GM12891 (cell line): ENCODE measurements around the gene SRPK1.

Source experiments
- DNase-seq: peaks from one replicate; pipeline ENCODE4 v3.0.0; 2011; ENCODE audit warnings: low spot score; ENCODE audit not compliant: insufficient read length
- FAIRE-seq: peaks from 2 replicates; lab custom pipeline; 2011; peaks lifted over from hg19 to GRCh38; lab: Jason Lieb, UNC
- PAX5 ChIP-seq: IDR thresholded peaks from 2 replicates; pipeline ENCODE4 v1.6.1; 2011; ENCODE audit warnings: low read length, moderate library complexity, mild to moderate bottlenecking; ENCODE audit not compliant: insufficient read depth, severe bottlenecking
- POLR2A ChIP-seq: IDR thresholded peaks from 2 replicates; pipeline ENCODE4 v1.6.1; 2011; ENCODE audit warnings: low read depth, low read length, control low read depth
- POLR2AphosphoS5 ChIP-seq: IDR thresholded peaks from 2 replicates; pipeline ENCODE4 v1.6.1; 2011; ENCODE audit warnings: low read depth, low read length, control low read depth
- POU2F2 ChIP-seq: IDR thresholded peaks from 2 replicates; pipeline ENCODE4 v1.6.1; 2011; ENCODE audit warnings: low read depth, mild to moderate bottlenecking, control low read depth, low read length, moderate library complexity
- SPI1 ChIP-seq: IDR thresholded peaks from 2 replicates; pipeline ENCODE4 v1.6.1; 2011; ENCODE audit warnings: low read depth, low read length, control low read depth
- TAF1 ChIP-seq: IDR thresholded peaks from 2 replicates; pipeline ENCODE4 v1.6.1; 2011; ENCODE audit warnings: low read depth, low read length, control low read depth

Gene SRPK1

DNA sequence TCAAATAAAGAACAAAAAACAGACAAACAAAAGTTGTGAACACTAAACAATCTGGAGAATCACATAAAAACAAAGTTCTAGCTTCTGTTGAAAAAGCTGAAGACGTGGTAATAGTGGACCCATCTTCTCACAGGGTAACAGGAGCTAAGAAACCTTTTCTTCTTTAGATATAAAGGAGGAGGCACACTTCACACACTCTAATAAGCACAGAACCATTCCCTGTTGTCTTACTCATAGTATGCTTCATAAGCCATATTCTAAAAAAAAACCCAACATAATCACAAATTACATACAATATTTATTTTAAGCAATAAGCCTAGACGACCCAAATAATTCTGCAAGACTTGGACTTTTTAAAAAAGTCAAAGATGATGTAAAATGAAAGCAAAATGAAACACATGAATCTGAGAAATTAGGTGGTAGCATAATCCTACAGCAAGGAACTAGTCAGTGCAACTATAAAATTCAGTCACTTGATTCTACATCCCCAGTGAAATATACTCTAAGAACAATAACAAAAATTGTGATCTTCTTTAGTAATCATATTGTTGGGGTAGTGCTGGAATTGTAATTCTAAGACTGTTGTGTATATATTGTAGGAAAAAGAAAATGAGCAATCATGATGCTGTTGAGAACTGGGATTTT, 15.6 kb downstream of the SRPK1 start:
- FAIRE-seq, result no peak
- DNase-seq, result no peak
- no peak for TF ChIP-seq SPI1
- TF ChIP-seq POU2F2, result no peak
- no peak for TF ChIP-seq PAX5

DNA sequence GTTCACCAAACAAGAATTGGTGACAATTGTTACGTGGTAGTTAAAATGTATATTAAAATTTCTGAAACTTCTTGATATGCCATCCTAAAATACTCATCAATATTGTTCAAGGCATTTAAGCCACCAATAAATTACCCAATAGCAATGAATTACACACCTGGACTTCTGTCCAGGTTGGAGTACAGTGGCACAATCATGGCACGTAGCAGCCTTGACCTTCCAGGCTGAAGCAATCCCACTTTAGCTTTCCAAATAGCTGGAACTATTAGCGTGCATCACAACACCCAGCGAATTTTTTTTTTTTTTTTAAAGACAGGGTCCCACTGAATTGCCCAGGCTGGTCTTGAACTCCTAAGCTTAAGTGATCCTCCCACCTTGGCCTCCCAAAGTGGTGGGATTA, 17.2 kb downstream of the SRPK1 start:
- no peak for TF ChIP-seq POU2F2
- TF ChIP-seq POLR2A, result no peak
- no peak for TF ChIP-seq SPI1
- TF ChIP-seq TAF1, result no peak
- no peak for TF ChIP-seq POLR2AphosphoS5
- TF ChIP-seq PAX5, result no peak
- no peak for DNase-seq
- no peak for FAIRE-seq

DNA sequence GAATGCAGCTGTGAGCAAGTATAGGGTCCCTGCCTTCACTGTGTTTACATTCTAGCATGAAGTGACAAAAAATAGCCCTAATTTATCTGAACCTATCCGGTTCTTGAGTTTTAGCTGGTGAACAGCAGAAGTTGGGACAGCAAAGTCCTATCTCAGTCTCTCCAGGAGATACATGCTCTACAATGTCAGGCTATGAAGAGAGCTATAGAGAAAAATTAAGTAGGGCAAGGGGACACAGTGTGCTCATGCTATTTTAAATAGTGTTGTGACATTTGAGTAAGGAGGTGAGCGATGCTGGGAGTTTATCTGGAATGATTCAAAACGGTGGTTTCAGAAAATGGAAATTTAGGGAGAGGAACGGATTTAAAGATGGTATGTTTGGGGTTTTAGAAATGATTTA, 20.4 kb downstream of the SRPK1 start:
- TF ChIP-seq SPI1, result no peak
- TF ChIP-seq TAF1, result no peak
- TF ChIP-seq POLR2A, result no peak
- no peak for TF ChIP-seq POU2F2
- no peak for TF ChIP-seq POLR2AphosphoS5
- no peak for TF ChIP-seq PAX5
- no peak for FAIRE-seq
- DNase-seq, result no peak

DNA sequence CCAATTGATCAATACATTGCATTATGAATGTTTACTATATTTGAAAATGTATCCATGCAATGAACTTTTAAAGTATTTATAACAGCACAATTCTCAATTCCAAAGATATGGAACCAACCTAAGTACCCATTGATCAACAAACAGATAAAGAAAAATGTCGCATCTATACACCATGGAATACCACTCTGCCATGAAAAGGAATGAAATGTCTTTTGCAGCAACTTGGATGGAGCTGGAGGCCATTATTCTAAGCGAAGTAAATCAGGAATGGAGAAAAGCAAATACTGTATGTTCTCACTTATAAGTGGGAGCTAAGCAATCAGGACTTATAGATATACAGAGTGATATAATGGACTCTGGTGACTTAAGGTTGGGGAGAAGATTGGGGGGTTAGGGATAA, 22.9 kb downstream of the SRPK1 start:
- no peak for DNase-seq
- TF ChIP-seq POLR2AphosphoS5 (no peak), SPI1 (no peak), TAF1 (no peak), POLR2A (no peak), PAX5 (no peak), POU2F2 (no peak)
- FAIRE-seq, result no peak

DNA sequence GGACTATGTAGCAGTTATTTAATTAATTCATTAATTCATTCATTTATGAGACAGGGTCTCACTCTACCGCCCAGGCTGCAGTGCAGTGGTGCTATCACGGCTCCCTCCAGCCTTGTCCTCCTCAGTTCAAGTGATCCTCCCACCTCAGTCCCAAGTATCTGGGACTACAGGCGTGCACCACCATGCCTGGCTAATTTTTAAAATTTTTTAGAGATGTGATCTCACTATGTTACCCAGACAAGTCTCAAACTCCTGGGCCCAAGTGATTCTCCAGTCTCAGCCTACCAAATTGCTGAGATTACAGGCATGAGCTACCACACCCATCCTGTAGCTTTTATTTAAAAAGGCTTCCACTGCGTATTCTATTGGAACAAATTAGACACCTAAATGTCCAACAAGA, 23.4 kb downstream of the SRPK1 start:
- no peak for TF ChIP-seq SPI1
- TF ChIP-seq TAF1, result no peak
- TF ChIP-seq POLR2AphosphoS5, result no peak
- no peak for TF ChIP-seq PAX5
- no peak for TF ChIP-seq POU2F2
- TF ChIP-seq POLR2A, result no peak
- no peak for FAIRE-seq

DNA sequence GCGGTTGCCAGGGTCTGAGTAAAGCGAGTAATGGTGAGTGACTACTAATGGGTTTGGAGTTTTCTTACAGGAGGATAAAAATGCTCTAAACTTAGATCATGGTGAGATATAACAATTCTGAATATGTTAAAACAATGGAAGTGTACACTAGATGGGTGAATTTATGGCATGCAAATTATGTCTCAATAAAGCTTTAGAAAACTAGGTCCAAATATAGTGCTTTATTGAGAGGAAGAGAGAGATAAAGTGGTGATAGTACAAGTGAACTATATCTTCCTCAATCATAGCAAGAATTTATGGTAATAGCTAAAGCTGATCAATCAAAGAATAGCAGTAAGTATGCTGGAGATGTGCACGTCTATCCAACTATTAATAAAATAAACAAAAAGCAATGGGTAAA, 23.9 kb downstream of the SRPK1 start:
- TF ChIP-seq TAF1 (no peak), SPI1 (no peak), POLR2A (no peak), POLR2AphosphoS5 (no peak), PAX5 (no peak), POU2F2 (no peak)
- DNase-seq, result no peak
- no peak for FAIRE-seq

More for the DNA sequence above, 23.4 kb downstream of the SRPK1 start:
- no peak for DNase-seq

DNA sequence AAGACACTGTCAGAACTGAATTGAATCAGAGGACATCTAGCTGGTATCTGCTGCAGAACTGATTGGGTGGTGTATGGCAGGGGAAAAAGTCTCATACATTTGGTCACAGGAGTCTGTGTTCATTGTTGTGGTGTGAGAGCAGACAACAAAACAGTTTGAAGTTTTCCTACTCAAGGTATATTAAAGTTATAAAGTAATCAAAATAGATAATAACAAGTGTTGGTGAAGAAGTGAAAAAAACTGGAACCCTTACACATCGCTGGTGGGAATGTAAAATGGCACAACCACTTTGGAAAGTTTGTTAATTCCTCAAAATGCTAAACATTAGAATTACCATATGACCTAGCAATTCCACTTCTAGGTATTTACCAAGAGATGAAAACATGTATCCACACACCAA, 24.7 kb downstream of the SRPK1 start:
- TF ChIP-seq POU2F2 (no peak), POLR2A (no peak), SPI1 (no peak), PAX5 (no peak), POLR2AphosphoS5 (no peak), TAF1 (no peak)
- DNase-seq (no peak), FAIRE-seq (peak; percentile 13)

DNA sequence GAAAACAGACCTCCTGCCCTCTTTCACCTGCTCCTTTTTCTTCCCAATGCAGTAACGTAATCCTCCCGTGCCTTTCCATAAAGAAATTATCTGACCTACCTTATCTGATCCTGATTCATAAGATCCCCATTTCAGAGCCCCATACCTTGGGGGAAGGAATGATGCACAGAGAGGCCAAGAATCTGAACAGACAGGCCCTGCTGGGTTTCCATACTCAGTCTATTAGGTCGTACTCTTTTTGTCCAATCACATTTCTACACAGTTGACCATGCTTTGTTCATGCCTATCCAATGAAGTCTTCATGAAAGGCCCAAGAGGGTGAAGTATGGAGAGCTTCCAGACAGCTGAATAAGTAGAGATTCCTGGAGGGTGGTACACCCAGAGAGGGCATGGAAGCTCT, 25.3 kb downstream of the SRPK1 start:
- DNase-seq (no peak), FAIRE-seq (no peak)
- no peak for TF ChIP-seq POLR2AphosphoS5
- no peak for TF ChIP-seq SPI1
- TF ChIP-seq POU2F2, result no peak
- TF ChIP-seq POLR2A, result no peak
- TF ChIP-seq PAX5, result no peak
- TF ChIP-seq TAF1, result no peak

DNA sequence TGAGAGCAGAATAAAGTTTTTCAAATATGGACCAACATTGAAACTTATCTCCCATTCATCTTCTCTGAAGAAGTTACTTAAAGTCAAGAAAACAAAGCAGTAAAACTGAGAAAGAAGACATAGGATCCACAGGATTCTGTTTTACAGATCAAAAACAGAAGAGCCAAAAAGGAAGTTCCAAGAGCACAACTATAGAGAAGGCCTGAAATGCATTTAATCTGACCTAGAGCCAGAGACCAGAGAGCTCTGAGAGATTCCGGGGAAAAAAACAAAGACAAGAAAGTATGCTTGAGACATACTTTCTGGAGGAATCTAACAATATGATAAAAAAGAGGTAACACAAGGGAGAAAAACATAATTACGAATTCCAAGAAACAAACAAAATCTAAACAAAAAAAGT, 26.1 kb downstream of the SRPK1 start:
- DNase-seq (no peak), FAIRE-seq (no peak)
- TF ChIP-seq PAX5, result no peak
- no peak for TF ChIP-seq POU2F2
- TF ChIP-seq TAF1, result no peak
- no peak for TF ChIP-seq SPI1

DNA sequence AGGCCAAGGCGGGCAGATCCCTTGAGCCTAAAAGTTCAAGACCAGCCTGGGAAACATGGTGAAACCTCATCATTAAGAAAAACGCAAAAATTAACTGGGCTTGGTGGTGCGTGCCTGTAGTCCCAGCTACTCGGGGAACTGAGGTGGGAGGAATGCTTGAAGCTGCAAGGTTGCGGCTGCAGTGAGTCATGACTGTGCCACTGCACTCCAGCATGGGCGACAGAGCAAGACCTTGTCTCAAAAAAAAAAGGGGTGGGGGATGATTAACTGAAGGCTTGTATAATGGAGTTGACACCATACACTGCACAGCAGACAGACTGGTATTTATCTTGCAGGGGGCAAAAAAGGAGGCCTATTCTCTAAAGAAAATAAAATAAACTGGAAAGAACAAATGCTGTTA, 27.7 kb downstream of the SRPK1 start:
- no peak for DNase-seq
- TF ChIP-seq POLR2A (no peak), TAF1 (no peak), PAX5 (no peak), POU2F2 (no peak), POLR2AphosphoS5 (no peak), SPI1 (no peak)
- no peak for FAIRE-seq

DNA sequence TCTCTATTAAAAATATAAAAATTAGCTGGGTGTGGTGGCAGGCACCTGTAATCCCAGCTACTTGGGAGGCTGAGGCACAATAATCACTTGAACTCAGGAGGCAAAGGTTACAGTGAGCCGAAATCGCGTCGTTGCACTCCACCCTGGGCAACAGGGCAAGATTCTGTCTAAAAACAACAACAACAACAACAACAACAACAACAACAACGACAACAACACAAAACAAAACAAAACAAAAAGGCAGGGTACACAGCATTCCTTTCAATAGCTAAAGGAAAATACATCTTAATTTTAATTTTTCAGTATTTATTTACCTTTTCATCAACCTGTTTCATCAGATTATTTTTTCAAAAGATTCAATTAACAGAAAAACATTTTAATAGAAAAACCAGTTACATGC, 28.4 kb downstream of the SRPK1 start:
- DNase-seq (no peak), FAIRE-seq (no peak)
- no peak for TF ChIP-seq POLR2AphosphoS5
- TF ChIP-seq POLR2A, result no peak
- TF ChIP-seq SPI1, result no peak
- no peak for TF ChIP-seq POU2F2
- TF ChIP-seq TAF1, result no peak
- TF ChIP-seq PAX5, result no peak

DNA sequence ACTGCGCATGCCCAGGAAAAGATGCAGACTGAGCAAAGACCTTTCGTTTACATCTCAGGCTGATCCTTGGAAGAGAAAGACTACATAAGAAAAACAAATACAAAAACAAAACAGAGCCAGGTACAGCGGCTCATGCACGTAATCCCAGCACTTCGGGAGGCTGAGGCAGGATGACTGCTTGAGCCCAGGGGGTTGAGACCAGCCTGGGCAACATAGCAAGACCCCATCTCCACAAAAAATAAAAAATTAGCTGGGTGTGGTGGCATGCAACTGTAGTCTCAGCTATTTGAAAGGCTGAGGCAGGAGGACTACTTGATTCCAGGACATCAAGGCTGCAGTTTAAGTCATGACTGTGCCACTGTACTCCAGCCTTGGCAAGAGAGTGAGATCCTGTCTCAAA, 41.7 kb downstream of the SRPK1 start:
- no peak for DNase-seq
- no peak for FAIRE-seq
- no peak for TF ChIP-seq PAX5
- no peak for TF ChIP-seq POLR2A
- TF ChIP-seq POU2F2, result no peak
- TF ChIP-seq SPI1, result no peak
- TF ChIP-seq TAF1, result no peak
- no peak for TF ChIP-seq POLR2AphosphoS5
